NCI-H226 (cell line): ENCODE measurements around the gene C5orf15.

Experiments used
- DNase-seq: peaks from one replicate; pipeline ENCODE4 v3.0.0-alpha.2; 2015

The C5orf15 gene

DNA sequence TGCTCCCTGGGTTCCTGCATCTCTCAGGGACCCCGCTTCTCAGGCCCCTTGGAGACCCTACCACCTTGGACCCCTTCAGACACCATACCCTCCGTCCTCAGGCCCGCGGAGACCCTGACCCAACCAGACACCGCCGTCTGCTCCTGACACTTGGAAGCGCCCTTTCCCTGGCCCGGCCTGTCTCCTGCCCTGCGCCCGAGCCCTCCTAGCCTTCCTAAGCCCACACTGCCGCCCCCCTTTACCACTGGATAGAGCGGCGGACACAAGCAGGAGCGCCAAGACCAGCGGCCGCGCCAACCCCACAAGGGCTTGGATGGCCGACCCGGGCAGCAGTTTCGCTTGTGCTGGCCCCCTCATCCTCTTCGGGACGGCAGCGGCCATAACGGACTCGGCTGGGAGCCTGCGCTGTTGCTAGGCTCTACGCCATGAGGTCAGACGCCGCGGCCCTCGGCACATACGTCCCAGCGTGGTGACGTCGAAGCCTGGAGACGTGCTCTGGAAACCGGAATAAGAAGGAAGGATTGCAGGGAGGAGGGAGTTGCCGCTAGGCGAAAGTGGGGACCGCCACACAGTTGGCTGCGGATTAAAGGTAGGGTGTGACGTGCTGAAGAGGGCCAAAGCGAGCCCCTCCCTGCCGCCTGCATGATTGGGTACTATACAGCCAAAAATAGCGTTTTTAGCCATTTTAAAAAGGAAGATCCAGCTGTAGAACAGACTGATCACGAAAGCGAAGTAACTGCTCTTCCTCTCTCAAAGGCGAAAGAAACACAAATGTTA lies at the start of gene C5orf15:
Gene C5orf15, minus strand, starts transcription at position 422 of the 777 bp plus-strand sequence. Its CDS starts 41 bp downstream, at position 381.
- DNase-seq, result peak; percentile 97

DNA sequence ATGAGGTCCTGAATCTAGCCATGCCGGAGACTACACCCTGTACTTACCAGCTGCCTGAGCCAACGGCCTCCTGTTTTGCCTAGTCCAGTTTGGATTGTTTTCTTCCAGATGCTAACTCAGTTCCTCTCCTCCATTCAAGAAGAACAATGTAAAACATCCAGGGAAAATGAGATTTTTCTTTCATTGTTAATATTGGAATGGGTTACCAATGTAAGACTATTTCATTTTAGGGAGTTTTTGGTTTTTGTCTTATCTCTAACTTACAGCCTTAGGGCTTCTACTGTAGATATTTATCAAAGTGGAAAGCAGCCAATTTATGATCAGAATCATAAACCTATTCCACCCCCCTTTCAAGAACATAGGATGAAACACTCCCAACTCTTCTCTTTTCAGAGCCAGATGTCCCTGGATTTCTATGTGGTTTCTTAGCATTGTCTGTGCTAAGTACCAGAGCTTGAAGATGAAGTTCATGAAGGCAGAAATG lies 39.9 kb upstream of the C5orf15 start:
- DNase-seq, result no peak

DNA sequence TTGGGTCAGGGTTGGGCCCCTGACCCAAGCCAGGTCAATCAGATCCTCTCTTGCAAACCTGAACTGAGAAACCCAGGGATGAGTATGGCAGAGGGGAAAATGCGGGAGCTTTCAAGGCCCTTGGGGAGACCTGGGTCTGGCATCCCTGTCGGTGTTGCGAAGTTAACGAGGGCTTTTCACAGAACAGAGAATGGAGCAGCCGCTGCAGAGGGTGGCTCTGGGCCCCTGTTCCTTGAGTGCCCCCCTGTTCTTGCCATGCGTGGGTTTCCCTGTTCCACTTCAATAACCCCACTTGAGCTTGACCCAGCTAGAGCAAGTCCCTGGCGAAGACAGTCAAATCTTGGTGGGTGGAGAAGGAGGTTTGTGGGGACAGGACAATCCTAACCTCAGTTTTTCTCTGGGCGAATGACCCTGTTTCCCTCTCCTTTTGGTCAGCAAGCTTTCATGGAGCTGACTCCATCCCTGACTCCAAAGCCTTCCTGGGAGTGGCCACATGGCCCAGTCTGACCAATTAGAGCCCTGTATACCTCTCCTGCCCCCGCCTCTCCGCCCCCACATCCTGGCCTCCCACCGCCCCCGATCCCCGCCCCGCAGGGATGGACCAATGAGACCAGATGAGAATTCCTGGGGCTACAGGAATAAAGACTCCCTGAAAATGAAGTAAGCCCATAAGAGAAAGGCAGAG lies 39.3 kb upstream of the C5orf15 start:
- peak; percentile 47 for DNase-seq

DNA sequence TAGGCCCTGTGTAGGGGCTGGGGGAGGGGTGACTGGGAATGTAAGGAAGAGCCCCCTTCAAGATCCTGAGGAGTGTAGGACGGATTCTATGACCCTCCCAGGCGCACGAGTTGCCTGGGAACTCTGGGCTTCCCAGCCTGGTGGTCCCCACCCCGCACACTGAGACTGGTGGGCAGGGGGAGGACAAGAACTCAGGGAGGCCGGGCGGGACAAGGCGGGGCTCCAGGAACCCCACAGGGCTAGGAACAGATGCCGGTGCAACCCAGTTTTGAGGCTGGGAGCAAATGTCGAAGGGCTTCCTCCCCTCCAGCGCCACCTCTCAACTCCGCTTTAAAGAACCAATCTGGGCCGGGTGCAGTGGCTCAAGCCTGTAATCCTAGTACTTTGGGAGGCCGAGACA lies 37.7 kb upstream of the C5orf15 start:
- DNase-seq, result no peak

DNA sequence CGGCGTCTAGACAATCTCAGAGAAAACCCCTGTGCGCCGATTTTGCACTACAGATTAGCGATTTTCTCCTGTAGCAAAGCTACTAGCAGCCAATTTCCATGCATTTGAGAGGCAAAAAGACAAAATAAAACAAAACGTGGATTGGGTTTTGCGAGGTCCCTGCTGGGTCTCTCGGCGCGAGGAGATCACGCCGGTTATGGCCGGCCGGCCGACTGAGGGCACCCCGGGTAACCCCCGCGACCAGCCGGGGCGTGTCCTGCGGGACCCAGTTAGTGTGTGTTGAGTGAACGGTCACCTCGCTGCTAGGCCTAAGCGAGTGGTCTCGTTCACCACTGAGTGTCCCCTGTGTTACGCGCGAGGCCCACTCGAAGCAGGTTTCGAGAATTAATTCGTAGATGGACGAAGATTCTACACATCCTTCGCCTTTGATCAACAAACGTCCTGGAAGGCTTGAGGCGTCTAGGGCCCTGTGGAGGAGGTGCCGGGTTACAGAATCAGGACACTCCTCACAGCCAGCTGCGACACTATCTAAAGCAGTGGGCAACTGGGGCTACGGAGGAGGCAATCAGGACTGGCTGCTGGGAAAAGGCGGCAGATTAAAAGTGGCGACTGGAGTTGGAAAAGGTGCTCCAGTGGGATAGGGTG lies 37.1 kb upstream of the C5orf15 start:
- DNase-seq, result no peak

DNA sequence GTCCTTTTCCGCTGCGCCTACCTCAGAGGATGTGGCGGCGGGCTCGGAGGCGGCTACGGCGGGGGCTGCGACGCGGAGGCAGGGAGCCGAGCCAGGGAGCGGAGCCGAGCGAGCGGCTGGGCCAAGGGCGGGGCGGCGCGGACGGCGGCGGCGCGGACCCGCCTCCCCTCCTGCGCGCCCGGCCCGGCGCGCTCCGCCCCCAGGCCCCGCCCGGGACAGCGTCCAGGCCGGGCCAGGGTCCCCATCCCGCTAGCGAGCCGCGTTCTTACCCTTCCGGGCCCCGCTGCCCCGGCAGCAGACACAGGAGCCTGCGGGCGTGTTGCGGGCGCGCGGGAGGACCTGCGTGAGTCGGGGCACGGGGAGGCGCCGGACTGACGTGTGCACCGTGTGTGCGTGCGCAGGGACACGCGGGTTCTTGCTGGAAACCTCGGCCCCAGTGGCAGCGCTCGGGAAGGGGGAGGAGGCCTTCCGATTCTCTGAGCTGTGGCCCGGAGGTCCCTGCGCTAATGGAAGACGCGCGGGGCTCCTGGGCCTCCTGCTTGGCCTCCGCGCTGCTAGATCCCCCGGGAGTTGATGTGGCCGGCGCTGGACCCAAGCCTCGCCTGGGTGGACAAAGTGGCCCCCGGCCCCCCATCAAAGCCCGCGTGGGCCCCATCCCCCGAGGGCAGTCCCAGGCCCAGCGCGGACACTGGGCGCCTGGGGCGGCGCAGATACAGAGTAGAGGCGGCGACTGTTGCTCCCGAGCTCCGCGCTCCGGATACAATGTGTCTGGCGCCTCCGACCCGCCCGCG lies 36.4 kb upstream of the C5orf15 start, which contains the start of gene VDAC1:
Gene VDAC1, minus strand, starts transcription at position 350 of the 791 bp plus-strand sequence. CDS start 11,963 bp downstream, outside the sequence.
- DNase-seq, result peak; percentile 72

DNA sequence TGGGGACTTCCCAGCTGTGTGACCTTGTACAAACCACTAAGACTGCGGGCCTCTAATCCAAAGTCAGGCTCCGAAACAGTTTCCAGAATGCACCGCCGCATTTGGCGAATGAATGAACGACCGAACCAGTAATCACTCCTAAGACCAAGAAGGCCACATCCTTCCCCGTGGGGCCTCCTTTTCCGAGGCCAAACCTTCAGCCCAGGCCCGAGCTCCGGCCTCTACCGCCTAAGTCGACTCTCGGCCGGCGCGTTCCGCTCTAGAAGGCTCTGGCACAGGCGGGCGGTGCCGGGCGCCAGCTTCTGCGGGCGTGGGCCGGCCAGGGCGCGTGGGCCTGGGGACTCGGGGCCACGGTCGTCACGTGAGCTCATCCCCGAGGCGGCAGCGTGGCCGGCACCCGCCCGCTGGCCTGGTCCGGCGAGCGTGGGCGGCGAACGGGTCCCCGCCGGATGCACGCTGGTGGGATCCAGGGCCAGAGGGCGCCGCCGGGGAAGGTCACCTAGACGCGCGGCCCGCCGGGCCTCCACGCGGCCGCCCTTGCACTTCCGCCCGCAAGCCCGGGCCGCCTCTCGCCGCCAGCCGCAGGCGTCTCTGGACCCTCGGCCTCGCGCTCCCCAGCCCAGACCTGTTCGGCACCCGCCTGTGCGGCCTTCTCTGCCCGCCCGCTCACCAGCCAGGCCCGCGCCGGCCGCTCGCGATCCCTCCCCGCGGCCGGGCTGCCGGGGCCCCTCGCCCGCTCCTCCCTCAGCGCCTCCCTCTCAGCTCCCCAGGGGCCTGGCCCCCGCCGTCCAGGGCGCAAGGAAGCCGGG lies 35.6 kb upstream of the C5orf15 start:
- DNase-seq, result peak; percentile 8

DNA sequence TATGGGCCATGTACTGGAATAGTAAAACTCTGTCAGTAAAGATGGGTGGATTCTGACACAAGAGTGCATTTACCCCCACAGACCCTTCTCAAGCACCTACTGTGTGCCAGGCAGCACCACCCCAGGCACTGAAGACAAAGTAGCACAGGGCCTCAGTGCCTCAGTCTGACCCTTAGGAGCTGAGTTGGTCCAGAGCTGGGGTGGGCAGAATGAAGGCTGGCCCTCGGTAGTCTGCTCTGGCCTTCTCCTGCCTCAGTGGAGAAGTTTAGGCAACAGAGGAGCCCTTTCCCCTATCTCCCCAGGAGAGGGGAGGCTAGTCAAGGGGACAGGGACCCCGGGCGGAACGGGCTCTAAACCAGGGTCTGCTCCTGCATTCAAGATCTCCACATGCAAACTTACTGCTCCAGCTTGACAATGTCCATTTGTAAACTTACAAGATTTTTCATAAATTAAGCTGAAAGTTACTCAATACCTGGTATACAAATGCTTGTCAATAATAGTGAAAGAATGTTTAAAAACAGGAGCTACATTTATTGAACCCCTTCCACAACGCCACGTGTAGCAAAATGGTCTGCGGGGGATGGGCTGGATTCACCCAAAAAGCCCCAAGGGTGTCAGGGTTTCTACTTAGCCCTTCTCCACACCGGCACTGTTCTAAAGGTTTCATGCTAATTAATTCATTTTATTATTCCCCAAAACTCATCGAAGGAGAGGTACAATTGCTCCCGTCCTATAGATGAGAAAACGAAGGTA lies 34.8 kb upstream of the C5orf15 start:
- no peak for DNase-seq

DNA sequence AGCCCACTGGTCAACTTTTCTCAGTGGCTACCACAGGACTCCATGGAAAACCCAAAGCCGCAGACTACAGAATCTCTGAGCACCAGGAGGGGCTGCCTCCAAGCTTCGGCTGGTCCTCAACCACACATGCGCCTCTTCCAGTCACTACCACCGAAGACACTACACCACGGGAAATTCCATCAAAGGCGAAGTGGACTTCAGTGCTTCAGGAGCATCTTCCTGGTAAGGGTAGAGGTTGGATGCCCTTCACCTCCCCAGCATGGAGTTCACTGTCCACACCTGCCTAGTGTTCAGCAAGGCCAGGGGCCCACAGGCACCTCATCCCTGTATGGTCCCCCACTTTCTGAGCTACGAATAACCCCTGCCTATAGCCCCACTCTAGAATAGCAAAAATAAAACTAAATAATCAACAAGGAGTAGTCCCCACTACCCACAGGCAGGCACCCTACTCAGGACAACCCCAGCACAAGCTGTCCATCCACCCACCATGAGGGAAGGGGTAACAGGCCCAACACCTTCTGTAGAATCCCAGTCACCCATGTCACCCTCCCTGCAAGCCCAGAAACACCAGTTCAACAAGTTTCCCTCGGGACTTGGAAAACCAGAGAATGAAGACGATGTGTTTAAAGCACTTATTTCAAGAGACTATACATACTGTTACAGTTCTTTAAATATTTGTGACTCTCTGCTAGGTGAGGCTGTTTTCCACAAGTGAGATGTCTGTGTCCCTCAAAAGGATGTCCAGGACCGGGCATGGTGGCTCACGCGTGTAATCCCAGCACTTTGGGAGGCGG lies 33.7 kb upstream of the C5orf15 start:
- DNase-seq, result no peak

DNA sequence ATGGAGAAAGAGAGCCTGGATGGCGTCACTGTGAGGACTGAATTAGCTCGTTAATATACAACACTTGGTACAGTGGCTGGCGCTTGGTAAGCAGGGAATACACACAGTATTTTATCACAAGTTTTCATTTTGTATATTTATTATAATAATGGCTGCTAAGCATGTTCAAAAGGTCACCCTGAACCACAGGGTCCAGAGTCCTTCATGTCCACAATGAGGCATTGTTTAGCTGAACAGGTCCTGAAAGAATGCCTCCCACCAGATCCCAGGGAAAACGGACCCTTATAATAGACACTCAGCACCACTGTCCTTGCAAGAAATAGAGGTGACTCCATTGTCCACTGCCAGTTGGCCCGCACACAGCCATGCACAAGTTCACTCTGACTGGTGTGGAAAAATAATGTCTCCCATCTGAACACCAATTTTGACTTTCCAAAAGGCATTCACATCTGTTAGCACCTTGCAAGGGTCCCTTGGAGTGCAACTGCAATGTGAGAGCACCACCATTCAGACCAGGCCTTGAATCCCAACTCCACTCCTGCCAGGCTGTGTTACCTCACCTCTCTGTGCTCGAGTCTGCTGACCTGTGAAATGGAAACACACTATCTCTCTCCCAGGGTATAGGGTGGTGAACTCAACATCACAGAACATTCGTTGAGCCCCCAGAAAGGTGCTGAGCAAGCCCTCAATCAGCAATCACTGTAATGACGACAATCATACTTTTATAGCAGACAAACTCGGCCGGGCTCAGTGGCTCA lies 32.5 kb upstream of the C5orf15 start:
- no peak for DNase-seq

DNA sequence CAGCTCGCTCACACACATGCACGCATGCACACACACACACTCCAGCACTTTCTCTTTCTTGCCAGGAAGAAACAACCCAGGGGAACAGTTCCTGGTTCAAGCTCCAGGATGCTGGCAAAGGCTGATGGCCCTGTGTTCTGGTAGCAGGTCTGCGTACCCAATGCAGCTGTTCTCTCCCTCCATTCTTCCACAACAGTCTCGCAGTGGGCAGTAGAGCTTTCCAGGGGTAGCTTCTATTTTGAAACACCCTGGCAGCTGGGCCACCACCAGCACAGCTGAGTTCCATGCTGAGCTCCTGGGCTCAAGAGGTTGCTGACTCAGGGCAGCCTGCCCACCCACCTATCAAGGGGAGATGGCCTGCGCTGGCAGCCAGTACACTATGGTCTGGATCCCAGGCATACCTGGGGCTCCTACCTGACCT lies 31.7 kb upstream of the C5orf15 start:
- no peak for DNase-seq

DNA sequence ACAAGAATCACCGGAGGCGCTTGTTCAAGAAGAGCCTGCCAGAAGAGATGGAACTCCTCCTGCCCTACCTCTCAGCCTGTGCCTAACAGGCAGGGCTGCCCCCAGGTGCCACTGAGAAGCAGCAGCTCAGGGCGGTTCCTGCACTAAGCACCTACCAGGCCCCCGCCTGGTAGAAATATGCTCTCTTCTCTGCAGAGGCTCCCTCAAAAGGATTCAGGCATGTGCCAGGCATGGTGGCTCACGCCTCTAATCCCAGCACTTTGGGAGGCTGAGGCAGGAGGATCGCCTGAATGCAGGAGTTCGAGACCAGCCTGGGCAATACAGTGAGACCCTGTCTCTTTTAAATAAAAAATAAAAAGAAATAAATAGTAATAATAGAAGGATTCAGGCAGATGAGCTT lies 30.4 kb upstream of the C5orf15 start:
- DNase-seq, result no peak

DNA sequence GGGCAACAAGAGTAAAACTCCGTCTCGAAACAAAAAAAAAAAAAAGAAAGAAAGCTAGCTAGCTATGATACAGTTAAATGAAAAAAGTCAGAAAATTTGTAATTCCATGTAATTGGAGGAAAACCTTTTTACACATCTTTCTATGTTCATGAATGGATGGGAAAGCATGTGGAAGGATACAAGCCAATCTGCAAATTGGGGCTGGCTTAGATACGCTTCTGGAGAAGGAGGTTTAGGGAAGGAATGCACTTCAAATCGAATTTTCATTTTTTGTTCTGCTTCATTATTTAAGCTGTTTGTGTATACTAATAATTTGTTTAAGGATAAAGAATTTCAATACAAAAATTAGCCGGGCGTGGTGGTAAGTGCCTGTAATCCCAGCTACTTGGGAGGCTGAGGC lies 29.6 kb upstream of the C5orf15 start:
- no peak for DNase-seq

DNA sequence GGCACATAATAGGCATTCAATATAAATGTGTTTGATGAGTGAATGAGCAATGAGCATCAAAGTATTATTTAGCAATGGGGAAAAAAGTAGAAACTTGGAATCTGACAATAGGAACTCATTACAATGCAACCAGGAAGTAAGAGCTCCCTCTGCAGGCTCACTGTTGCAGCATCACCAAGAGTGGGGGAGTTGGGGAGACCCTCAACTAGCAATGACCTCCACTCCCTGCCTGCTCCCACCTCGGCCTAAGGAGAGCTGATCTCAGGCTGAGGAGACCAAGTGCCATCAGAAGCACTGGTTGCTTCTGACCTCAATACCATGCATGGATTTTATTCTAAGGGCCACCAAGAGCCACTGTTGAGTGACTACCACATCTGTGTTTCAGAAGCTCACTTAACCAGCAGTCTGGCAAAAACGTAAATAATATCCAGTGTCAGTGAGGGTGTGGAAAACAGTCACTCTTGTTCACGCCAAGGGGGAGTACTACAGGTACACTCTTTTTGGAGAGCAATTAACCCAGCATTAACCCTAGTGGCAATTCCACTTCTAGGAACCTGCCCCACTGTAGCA lies 28.3 kb upstream of the C5orf15 start:
- DNase-seq, result no peak

DNA sequence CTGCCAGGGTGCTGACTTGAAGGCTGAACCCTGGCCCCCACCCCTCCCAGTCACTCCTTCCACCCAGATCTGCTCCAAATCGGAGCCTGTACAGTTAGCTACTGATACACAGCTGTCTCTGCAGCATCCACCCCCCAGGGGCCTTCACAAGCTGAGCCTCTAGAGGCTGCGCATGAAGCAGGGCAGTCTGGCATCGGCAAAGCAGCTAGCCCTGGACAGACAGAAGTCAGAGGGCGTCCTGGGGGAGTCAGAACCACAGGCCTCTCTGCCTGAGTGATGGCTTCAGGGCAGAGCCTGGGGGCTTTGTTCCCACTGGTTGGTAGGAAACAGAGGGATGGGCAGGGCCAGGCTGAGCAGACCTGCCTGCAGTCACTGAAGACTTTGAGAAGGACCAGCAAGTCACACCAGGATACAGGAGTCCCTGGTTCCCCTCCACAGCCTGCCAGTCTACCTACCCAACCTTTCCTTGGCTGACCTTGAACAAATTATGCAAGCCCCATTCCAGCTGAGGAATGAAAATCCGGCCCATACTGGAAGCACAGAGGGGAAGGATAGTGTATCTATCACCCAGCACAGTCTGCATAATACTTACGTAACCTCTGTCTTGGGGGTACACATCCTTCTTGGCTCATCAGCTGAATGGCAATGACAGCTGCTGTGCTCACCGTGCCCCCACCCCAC lies 27.6 kb upstream of the C5orf15 start:
- DNase-seq, result no peak

DNA sequence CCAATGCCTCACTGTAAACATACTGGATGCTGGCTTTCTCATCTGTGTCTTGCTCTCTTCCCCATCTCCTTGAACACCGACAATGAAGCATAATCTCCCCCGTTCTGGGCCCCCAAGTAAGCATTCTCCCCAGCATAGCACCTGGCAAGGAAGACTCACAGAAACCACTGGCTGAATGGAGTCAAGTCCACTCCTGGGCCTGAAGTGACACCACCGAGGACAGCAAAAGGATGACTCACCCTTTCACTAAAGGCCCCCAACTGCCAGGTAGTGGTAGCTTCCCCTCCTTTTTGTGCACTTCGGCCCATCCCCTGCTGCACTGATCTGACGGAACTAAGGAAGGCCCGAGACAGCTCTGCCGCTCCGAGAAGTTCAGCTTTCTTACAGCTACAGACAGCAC lies 26.9 kb upstream of the C5orf15 start:
- DNase-seq, result no peak

DNA sequence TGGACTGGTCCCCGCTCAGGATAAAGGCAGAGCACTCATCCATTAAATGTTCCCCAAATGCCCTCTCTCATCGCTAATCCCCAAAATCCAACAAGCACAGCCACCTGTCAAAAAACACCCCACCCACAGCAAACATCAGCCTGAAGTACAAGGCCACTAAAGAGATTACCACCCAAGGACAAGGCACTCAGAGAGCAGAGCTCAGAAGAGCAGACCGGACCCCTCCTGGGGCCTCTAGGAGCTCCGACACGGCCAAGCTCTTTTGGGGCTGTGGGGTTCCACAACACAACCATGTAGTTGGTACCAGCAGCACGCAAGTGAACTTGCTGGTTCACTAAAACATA lies 26.5 kb upstream of the C5orf15 start:
- DNase-seq, result no peak

DNA sequence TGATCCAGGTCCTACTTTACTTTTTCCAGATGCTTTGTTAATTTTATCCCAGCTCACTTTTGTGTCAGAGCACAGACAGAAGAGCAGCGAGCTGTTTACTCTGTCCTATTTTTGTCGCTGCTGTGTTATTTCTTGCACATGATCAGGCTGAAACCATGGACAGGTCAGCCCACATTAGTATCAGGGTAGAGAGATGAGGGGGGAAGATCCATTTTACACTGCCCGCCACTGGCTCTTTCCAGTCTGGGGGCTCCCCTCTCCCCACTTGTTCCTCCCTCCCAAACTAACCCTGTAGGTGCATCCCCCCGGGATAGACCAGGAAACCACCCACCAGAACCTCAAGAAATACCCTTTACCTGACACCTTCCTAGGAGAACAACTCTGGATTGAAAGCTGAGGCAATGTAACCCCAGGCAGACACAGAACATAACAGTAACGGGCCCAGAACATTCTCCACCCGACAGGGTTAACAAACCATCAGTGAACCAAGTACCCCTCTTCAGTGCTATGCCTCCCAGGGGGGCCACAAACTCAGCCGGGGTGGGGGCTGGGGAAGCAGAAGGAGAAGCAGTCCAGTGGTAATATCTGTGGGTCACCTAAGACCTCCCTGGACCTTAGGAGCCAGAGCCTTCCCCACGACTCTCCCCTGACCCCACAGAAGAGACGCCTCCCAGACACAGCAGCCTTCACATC lies 26.0 kb upstream of the C5orf15 start:
- DNase-seq, result no peak
